HEK293 (cell line): ENCODE measurements around the gene CLPX.

ENCODE experiments used
- CTCF ChIA-PET: fragments of 350-600 bp; formaldehyde crosslinking; extraction: SDS; loops from one replicate; lab custom pipeline; 2021; ENCODE audit warnings: antibody characterized with exemption; lab: Yijun Ruan, JAX
- POLR2A ChIA-PET: fragments of 300-600 bp; formaldehyde crosslinking; extraction: SDS; loops from one replicate; lab custom pipeline; 2020; ENCODE audit warnings: antibody characterized with exemption, inconsistent platforms; lab: Yijun Ruan, JAX
- H3K27ac ChIP-seq: fragments of 200-500 bp; sonication (Bioruptor generic); 2 replicates; pipeline ENCODE4 v1.5.1; 2014; ENCODE audit warnings: low read depth, low read length, control low read depth, inconsistent platforms; ENCODE audit errors: extremely low read depth
- H3K36me3 ChIP-seq, 2 experiments: fragments of 200-500 bp in 1 of 2; sonication (Bioruptor generic) in 1 of 2; 1 replicate in 1 of 2; 2 replicates in 1 of 2; pipeline ENCODE4 v1.5.1; 2014 to 2017; ENCODE audit warnings: inconsistent platforms in 2 of 2, low read length in 2 of 2; ENCODE audit not compliant: control insufficient read depth in 2 of 2, insufficient read depth in 1 of 2
- H3K4me1 ChIP-seq: fragments of 200-500 bp; sonication (Bioruptor generic); 2 replicates; pipeline ENCODE4 v1.5.1; 2014; ENCODE audit warnings: mild to moderate bottlenecking, low read length, inconsistent platforms; ENCODE audit not compliant: control insufficient read depth, insufficient read depth
- H3K4me3 ChIP-seq: 2 replicates; pipeline ENCODE4 v1.5.1; 2011; ENCODE audit warnings: low read depth, mild to moderate bottlenecking, control low read depth, low read length, moderate library complexity
- H3K9me3 ChIP-seq: fragments of 200-500 bp; sonication (Bioruptor generic); 2 replicates; pipeline ENCODE4 v1.5.1; 2014; ENCODE audit warnings: low read depth, low read length, inconsistent platforms; ENCODE audit not compliant: control insufficient read depth, insufficient read depth
- HOXA7 ChIP-seq: sonication (generic); formaldehyde crosslinking; IDR thresholded peaks from 2 replicates; pipeline ENCODE4 v1.8.1; 2022; ENCODE audit warnings: missing genetic modification reagents, borderline replicate concordance
- KLF9 ChIP-seq: fragments of 450-650 bp; formaldehyde crosslinking; IDR thresholded peaks from 2 replicates; pipeline ENCODE4 v1.5.1; 2016; ENCODE audit warnings: missing biosample characterization, missing genetic modification characterization, low read depth
- MYNN ChIP-seq: fragments of 450-650 bp; formaldehyde crosslinking; IDR thresholded peaks from 2 replicates; pipeline ENCODE4 v1.5.1; 2016; ENCODE audit warnings: missing biosample characterization, missing genetic modification characterization, borderline replicate concordance
- SP7 ChIP-seq: fragments of 450-650 bp; formaldehyde crosslinking; IDR thresholded peaks from 2 replicates; pipeline ENCODE4 v1.5.1; 2016; ENCODE audit warnings: missing biosample characterization, missing genetic modification characterization
- ZBTB21 ChIP-seq: fragments of 450-650 bp; formaldehyde crosslinking; IDR thresholded peaks from 2 replicates; pipeline ENCODE4 v1.5.1; 2017; ENCODE audit warnings: missing biosample characterization, missing genetic modification characterization
- ZEB2 ChIP-seq: fragments of 450-650 bp; formaldehyde crosslinking; IDR thresholded peaks from 2 replicates; pipeline ENCODE4 v1.5.1; 2016; ENCODE audit warnings: missing biosample characterization, missing genetic modification characterization
- ZFP37 ChIP-seq: fragments of 450-650 bp; formaldehyde crosslinking; IDR thresholded peaks from 2 replicates; pipeline ENCODE4 v1.5.1; 2016; ENCODE audit warnings: missing biosample characterization, missing genetic modification characterization
- ZFP69B ChIP-seq: fragments of 450-650 bp; formaldehyde crosslinking; IDR thresholded peaks from 2 replicates; pipeline ENCODE4 v1.5.1; 2016; ENCODE audit warnings: missing biosample characterization, missing genetic modification characterization
- ZNF10 ChIP-seq: fragments of 450-650 bp; formaldehyde crosslinking; IDR thresholded peaks from 2 replicates; pipeline ENCODE4 v1.5.1; 2017; ENCODE audit warnings: missing biosample characterization, missing genetic modification characterization
- ZNF174 ChIP-seq: fragments of 450-650 bp; formaldehyde crosslinking; IDR thresholded peaks from 2 replicates; pipeline ENCODE4 v1.5.0; 2017; ENCODE audit warnings: missing biosample characterization, mild to moderate bottlenecking, missing genetic modification characterization
- ZNF514 ChIP-seq: fragments of 450-650 bp; formaldehyde crosslinking; IDR thresholded peaks from 2 replicates; pipeline ENCODE4 v1.5.1; 2016; ENCODE audit warnings: missing biosample characterization, missing genetic modification characterization
- ZNF558 ChIP-seq: fragments of 450-650 bp; formaldehyde crosslinking; IDR thresholded peaks from 2 replicates; pipeline ENCODE4 v1.5.1; 2016; ENCODE audit warnings: missing biosample characterization, missing genetic modification characterization
- ZNF560 ChIP-seq: fragments of 450-650 bp; formaldehyde crosslinking; IDR thresholded peaks from 2 replicates; pipeline ENCODE4 v1.5.1; 2017; ENCODE audit warnings: missing biosample characterization, missing genetic modification characterization, borderline replicate concordance
- ZNF610 ChIP-seq: fragments of 450-650 bp; formaldehyde crosslinking; IDR thresholded peaks from 2 replicates; pipeline ENCODE4 v1.5.1; 2016; ENCODE audit warnings: missing biosample characterization, missing genetic modification characterization, borderline replicate concordance
- ZNF677 ChIP-seq: fragments of 450-650 bp; IDR thresholded peaks from 2 replicates; pipeline ENCODE4 v1.5.0; 2018; ENCODE audit warnings: missing biosample characterization, mild to moderate bottlenecking, missing genetic modification characterization, moderate library complexity
- ZNF747 ChIP-seq: fragments of 450-650 bp; formaldehyde crosslinking; IDR thresholded peaks from 2 replicates; pipeline ENCODE4 v1.5.1; 2016; ENCODE audit warnings: missing biosample characterization, missing genetic modification characterization
- ZNF792 ChIP-seq: fragments of 450-650 bp; formaldehyde crosslinking; IDR thresholded peaks from 2 replicates; pipeline ENCODE4 v1.5.1; 2016; ENCODE audit warnings: missing biosample characterization, missing genetic modification characterization
- ZNF837 ChIP-seq: fragments of 450-650 bp; formaldehyde crosslinking; IDR thresholded peaks from 2 replicates; pipeline ENCODE4 v1.5.1; 2016; ENCODE audit warnings: missing biosample characterization, missing genetic modification characterization
- ZXDB ChIP-seq: fragments of 450-650 bp; formaldehyde crosslinking; IDR thresholded peaks from 2 replicates; pipeline ENCODE4 v1.5.1; 2016; ENCODE audit warnings: missing biosample characterization, missing genetic modification characterization
- TF ChIP-seq, protein P1 (sequence below): fragments of 450-650 bp; formaldehyde crosslinking; IDR thresholded peaks from 2 replicates; pipeline ENCODE4 v1.5.1; 2017; ENCODE audit warnings: missing biosample characterization, missing genetic modification characterization

Gene CLPX

DNA sequence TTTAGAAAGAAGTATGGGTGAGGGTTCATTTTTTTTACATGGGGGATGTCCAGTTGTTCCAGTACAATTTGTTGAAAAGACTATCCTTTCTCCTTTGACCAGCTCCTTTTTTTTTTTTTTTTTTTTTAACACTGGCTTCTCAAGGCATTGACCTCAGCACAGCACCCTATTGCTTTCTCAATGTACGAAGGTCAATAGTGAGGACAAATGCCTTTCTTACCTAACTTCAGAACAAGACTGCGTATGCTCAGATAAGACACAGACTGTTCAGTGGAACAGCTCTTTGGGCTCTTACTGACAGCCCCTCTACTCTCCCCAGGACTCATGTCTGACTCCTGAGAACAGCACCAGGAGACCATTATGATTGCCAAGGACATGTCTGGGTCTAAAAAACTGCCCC lies 36.6 kb upstream of the CLPX start:
- Histone ChIP-seq H3K4me1 (no peaks in the 10 kb centered on the region), H3K9me3 (no peaks in the 10 kb centered on the region), H3K36me3 (no peaks in the 10 kb centered on the region), H3K27ac (no peak overlapping the region), H3K4me3 (no peak overlapping the region)
- TF ChIP-seq ZXDB (tag by site-specific recombination) (no peak), ZNF610 (tag by site-specific recombination) (no peak), ZNF560 (tag by site-specific recombination) (no peak), ZNF174 (tag by site-specific recombination) (no peak), KLF9 (no peak), ZEB2 (no peak), ZNF677 (tag by site-specific recombination) (no peak), ZFP69B (tag by site-specific recombination) (no peak)
- TF ChIP-seq, protein P1, sequence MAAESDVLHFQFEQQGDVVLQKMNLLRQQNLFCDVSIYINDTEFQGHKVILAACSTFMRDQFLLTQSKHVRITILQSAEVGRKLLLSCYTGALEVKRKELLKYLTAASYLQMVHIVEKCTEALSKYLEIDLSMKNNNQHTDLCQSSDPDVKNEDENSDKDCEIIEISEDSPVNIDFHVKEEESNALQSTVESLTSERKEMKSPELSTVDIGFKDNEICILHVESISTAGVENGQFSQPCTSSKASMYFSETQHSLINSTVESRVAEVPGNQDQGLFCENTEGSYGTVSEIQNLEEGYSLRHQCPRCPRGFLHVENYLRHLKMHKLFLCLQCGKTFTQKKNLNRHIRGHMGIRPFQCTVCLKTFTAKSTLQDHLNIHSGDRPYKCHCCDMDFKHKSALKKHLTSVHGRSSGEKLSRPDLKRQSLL (tag by site-specific recombination), result no peak
- POLR2A ChIA-PET, result no interaction called here
- CTCF ChIA-PET, result interaction anchor here (2.2 kb wide), 1 partner anchor 10 kb away, joined by 8 read pairs; the partner anchor contains the start of gene CILP

GRCh38 chr15:65219137-65219536 lies 34.0 kb upstream of the CLPX start:
- POLR2A ChIA-PET, result interaction anchor here (0.6 kb wide), 1 partner anchor 34 kb away, joined by 3 read pairs; the partner anchor contains the start of gene CLPX
- TF ChIP-seq ZNF837 (no peak), ZNF792 (no peak), ZBTB21 (tag by site-specific recombination) (no peak), ZNF610 (tag by site-specific recombination) (no peak), ZFP37 (tag by site-specific recombination) (no peak), SP7 (tag by site-specific recombination) (no peak)
- TF ChIP-seq, all 188 proteins: peak for 0
- Histone ChIP-seq H3K27ac (no peak overlapping the region), H3K9me3 (no peaks in the 10 kb centered on the region), H3K36me3 (no peaks in the 10 kb centered on the region), H3K4me1 (no peaks in the 10 kb centered on the region), H3K4me3 (no peak overlapping the region)
- CTCF ChIA-PET, result no interaction called here

DNA sequence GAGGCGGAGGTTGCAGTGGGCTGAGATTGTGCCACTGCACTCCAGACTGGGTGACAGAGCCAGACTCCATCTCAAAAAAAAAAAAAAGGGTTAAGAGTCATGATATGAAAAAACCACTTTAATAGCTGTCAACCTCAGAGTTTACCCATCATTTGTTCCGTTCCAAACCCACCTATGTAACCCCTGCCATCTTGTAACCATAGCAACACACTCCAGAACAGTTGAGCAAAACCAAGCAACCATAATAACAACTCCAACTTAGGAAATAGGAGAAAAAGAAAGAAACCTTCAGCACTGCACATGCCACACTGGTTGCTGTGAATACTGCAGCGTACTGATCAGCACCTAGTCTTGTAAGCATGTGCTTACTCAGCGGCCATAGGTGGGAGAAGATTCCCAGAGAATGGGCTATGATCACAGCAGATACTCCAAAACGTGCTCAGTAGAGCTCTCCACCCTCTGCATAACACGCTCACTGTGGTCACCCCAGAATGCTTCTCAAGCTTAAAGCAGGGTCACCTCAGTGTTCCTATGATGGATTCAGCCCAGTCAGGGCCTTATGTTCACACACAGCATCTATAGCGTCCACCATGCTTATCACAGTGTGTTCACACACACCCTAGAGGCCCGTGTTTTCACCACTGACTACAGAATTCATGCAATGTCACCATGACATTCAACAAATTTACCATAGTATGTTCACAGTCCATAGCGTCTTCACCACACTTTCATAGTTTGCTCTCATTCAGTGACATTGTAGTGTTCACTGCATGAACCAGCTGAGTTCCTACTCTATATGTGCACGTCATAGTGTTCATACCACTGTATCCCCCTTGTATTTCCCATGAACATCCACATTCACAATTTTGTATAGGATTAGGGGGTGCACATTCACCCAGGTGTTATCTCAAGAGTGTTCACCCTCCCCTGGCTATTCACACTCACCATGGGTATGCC lies 32.7 kb upstream of the CLPX start:
- ChIA-PET CTCF (interaction anchor here (0.6 to 0.7 kb wide), 2 partner anchors 53 to 79 kb away, joined by 3 to 8 read pairs; no protein-coding TSS in a partner anchor), POLR2A (interaction anchor here (0.6 to 1.0 kb wide), 2 partner anchors 32 to 377 kb away, joined by 3 to 4 read pairs; partner anchors contain the start of gene CLPX)
- no peaks in the 10 kb centered on the region for H3K36me3 ChIP-seq
- TF ChIP-seq ZNF747 (no peak), ZNF514 (tag by site-specific recombination) (no peak), ZNF10 (tag by site-specific recombination) (no peak), MYNN (tag by site-specific recombination) (no peak), HOXA7 (CRISPR knock-in tag) (no peak), ZFP69B (tag by site-specific recombination) (no peak), KLF9 (no peak), ZNF558 (tag by site-specific recombination) (no peak)
- TF ChIP-seq, all 188 proteins: peak for 0
- no peaks in the 10 kb centered on the region for H3K9me3 ChIP-seq
- H3K4me3 ChIP-seq, result no peak overlapping the region
- H3K27ac ChIP-seq, result no peak overlapping the region
- no peaks in the 10 kb centered on the region for H3K4me1 ChIP-seq
